ENCODE data around the gene VPREB3. TPM values are rescaled to one million over a fixed set of nuclear protein-coding genes. Genes with fewer than 3 reads are reported as not detected.

Gene VPREB3
- total RNA-seq, 1 donor from 2014 or later, result not detected

- TF ChIP-seq CTCF (conservative IDR thresholded peaks at IDR 0.05; ENCODE audit: low read depth, low read length), result no peak
- no peak overlapping the region for H3K4me3 ChIP-seq (ENCODE audit: low read depth, low read length)
- DNase-seq (ENCODE audit: low read depth), result no peak
Observed at GRCh38 chr22:23705358-23705757, 48.9 kb downstream of the VPREB3 start.

GRCh38 chr22:23704829-23705228 lies 49.4 kb downstream of the VPREB3 start:
- TF ChIP-seq CTCF (conservative IDR thresholded peaks at IDR 0.05; ENCODE audit: low read depth, low read length), result no peak
- no peak overlapping the region for H3K4me3 ChIP-seq (ENCODE audit: low read depth, low read length)
- no peak for DNase-seq (ENCODE audit: low read depth)

- H3K4me3 ChIP-seq (ENCODE audit: low read depth, low read length), result no peak overlapping the region
- TF ChIP-seq CTCF (conservative IDR thresholded peaks at IDR 0.05; ENCODE audit: low read depth, low read length), result no peak
- no peak for DNase-seq (ENCODE audit: low read depth)
Observed at GRCh38 chr22:23704062-23704461, 50.2 kb downstream of the VPREB3 start.

Other genes with a start within 250 kb of the VPREB3 start
- not detected in 2 replicates for gene IGLL1, start 174.1 kb downstream of the VPREB3 start, total RNA-seq
- gene DRICH1, start 122.1 kb downstream of the VPREB3 start, total RNA-seq, result not detected in 2 replicates
- gene RGL4, start 63.4 kb downstream of the VPREB3 start, total RNA-seq, result not detected in 2 replicates
- gene ZNF70, start 3.3 kb downstream of the VPREB3 start, total RNA-seq, result 2.2 and 2.5 TPM in 2 replicates
- gene C22orf15, start 8.6 kb upstream of the VPREB3 start, total RNA-seq, result 0.36 and 2.1 TPM in 2 replicates
- gene CHCHD10, start 13.5 kb upstream of the VPREB3 start, total RNA-seq, result 5.7 and 37.1 TPM in 2 replicates
- gene MMP11, start 18.4 kb upstream of the VPREB3 start, total RNA-seq, result 11.4 and 22.3 TPM in 2 replicates
- 150 and 173 TPM in 2 replicates for gene SMARCB1, start 32.5 kb upstream of the VPREB3 start, total RNA-seq
- 0.12 and 2.3 TPM in 2 replicates for gene DERL3, start 84.6 kb upstream of the VPREB3 start, total RNA-seq
- 13.1 and 14.3 TPM in 2 replicates for gene SLC2A11, start 103.5 kb upstream of the VPREB3 start, total RNA-seq
- 901 and 1,073 TPM in 2 replicates for gene MIF, start 140.0 kb upstream of the VPREB3 start, total RNA-seq
- 2.1 and 8.6 TPM in 2 replicates for gene GSTT2B, start 206.8 kb upstream of the VPREB3 start, total RNA-seq
- gene DDTL, start 212.5 kb upstream of the VPREB3 start, total RNA-seq, result 2.1 TPM in 1 of 2 replicates, not detected in the other
- 138 and 163 TPM in 2 replicates for gene DDT, start 220.0 kb upstream of the VPREB3 start, total RNA-seq
- gene GSTT2, start 225.7 kb upstream of the VPREB3 start, total RNA-seq, result 1.6 TPM in 1 of 2 replicates, not detected in the other

Measured in epithelial cell of proximal tubule (primary cell).